GM18507 (cell line): ENCODE measurements around the gene HOXA5.

Experiments
- DNase-seq: peaks from one replicate; pipeline ENCODE4 v3.0.0; 2011; ENCODE audit warnings: low read depth; ENCODE audit not compliant: insufficient read length; ENCODE audit errors: extremely low spot score
- FAIRE-seq: peaks from 2 replicates; lab custom pipeline; 2011; peaks lifted over from hg19 to GRCh38; lab: Jason Lieb, UNC

The HOXA5 gene

GRCh38 chr7:27172315-27172774 lies 28.9 kb upstream of the HOXA5 start:
- DNase-seq (no peak), FAIRE-seq (no peak)

DNA sequence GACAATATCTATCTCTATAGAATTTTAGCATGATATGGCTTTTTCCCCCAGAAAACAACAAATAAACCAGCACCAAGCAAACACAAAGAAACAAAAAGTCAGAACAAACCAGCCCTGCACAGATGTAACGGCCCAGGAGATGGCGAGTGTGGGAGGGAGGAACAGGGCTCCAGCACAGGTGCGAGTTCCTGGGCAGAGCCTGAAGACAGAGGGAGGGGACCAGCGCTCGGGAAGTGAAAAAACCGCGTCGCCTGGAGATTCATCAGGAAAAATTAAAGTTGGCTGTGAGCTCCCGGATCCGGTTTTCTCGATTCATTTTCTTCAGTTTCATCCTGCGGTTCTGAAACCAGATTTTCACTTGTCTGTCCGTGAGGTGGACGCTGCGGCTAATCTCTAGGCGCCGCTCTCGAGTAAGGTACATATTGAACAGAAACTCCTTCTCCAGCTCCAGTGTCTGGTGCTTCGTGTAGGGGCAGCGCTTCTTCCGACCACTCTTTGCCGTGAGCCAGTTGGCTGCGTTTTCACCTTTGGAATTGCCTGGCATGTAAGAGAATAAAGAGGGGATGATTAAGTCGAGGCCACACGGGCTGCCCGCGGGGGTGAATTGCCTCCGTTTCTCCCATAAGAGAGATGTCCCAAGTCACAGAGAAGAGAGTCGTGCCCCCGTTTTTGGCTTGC lies 28.3 kb upstream of the HOXA5 start:
- no peak for FAIRE-seq
- no peak for DNase-seq

DNA sequence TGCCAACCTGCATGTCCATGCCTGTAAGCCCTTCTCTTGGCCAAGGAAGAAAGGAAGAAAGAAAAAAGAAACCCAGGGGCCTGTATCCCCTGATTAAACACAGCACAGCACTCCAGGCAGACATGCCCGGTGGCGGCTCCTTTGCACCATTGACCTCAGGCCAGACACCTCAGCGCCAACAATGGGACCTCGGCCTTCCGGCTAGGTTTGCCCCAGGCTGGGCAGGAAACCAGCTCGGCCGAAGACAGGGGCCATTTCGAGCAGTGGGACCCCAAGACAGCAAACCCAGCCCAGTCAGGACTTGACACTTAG lies 27.8 kb upstream of the HOXA5 start:
- DNase-seq (no peak), FAIRE-seq (no peak)

GRCh38 chr7:27170426-27171324 lies 27.2 kb upstream of the HOXA5 start:
- FAIRE-seq (no peak), DNase-seq (no peak)

- FAIRE-seq: no peak
Observed at GRCh38 chr7:27169658-27170425, 26.4 kb upstream of the HOXA5 start.

GRCh38 chr7:27168265-27168947 lies 24.9 kb upstream of the HOXA5 start:
- no peak for DNase-seq
- FAIRE-seq: no peak

More at GRCh38 chr7:27169658-27170425, 26.4 kb upstream of the HOXA5 start:
- no peak for DNase-seq

DNA sequence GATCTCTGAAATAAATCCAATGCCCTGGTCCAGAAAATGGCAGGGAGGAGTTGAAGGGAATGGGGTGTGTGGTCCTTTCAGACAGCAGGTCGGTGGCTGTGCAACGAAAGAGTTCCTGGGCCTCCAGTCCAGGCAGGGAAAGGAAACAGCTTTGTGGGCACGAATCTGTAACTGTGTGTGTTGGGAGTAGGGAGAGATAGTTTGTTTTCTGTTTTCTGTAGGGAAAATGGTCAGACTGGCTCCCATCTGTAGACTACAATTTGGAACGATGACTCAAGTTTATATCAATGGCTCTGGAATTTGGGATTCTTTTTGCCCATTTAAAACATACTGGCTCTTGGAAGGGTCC lies 24.4 kb upstream of the HOXA5 start:
- FAIRE-seq: no peak
- DNase-seq: no peak

GRCh38 chr7:27166531-27167505 lies 23.3 kb upstream of the HOXA5 start:
- DNase-seq (no peak), FAIRE-seq (no peak)

GRCh38 chr7:27165996-27166530 lies 22.6 kb upstream of the HOXA5 start:
- FAIRE-seq (no peak), DNase-seq (no peak)

- no peak for FAIRE-seq
- DNase-seq: no peak
Observed at GRCh38 chr7:27165089-27165995, 21.9 kb upstream of the HOXA5 start, which contains the start of gene HOXA9. Gene HOXA9 (minus strand): TSS chr7:27165537. CDS start chr7:27165457, 80 bp downstream.

- no peak for DNase-seq
- no peak for FAIRE-seq
Observed at GRCh38 chr7:27164367-27165088, 21.0 kb upstream of the HOXA5 start.

GRCh38 chr7:27164045-27164366 lies 20.5 kb upstream of the HOXA5 start:
- DNase-seq: no peak
- FAIRE-seq: no peak

- FAIRE-seq (no peak), DNase-seq (no peak)
Observed at GRCh38 chr7:27163288-27164044, 20.0 kb upstream of the HOXA5 start.

GRCh38 chr7:27162561-27163287 lies 19.2 kb upstream of the HOXA5 start:
- DNase-seq (no peak), FAIRE-seq (no peak)

GRCh38 chr7:27161721-27162560 lies 18.5 kb upstream of the HOXA5 start:
- FAIRE-seq: no peak

More at GRCh38 chr7:27161721-27162560, 18.5 kb upstream of the HOXA5 start:
- no peak for DNase-seq
